ENCODE data around the gene FLT3.
A peak's percentile ranks its signal among the peaks of the same experiment; 100 is the strongest.

The FLT3 gene

GRCh38 chr13:27954406-27954851 lies 145.9 kb downstream of the FLT3 start:
- POLR2A ChIA-PET (ENCODE audit: low non-redundant PET) = no interaction called here
- 0 out of 2 replicates have a peak overlapping the region, but pooled peaks have one; percentile 15 for H3K27ac ChIP-seq
- no peak for DNase-seq (ENCODE audit: low spot score)
- CTCF ChIA-PET = interaction anchor here (0.5 to 2.6 kb wide), 17 partner anchors 8 to 594 kb away, joined by 3 to 20 read pairs (median 5); no protein-coding TSS in a partner anchor
- TF ChIP-seq CTCF (conservative IDR thresholded peaks at IDR 0.05; ENCODE audit: low read depth) = no peak

- H3K27ac ChIP-seq = 0 out of 2 replicates have a peak overlapping the region, but pooled peaks have one; percentile 15
- peak; percentile 64 for DNase-seq (ENCODE audit: low spot score)
- peak; percentile 79 for TF ChIP-seq CTCF (conservative IDR thresholded peaks at IDR 0.05; ENCODE audit: low read depth)
- CTCF ChIA-PET = interaction anchor here (0.5 to 2.6 kb wide), 23 partner anchors 8 to 593 kb away, joined by 3 to 20 read pairs (median 4); no protein-coding TSS in a partner anchor
- POLR2A ChIA-PET (ENCODE audit: low non-redundant PET) = no interaction called here
Measured at GRCh38 chr13:27953676-27954405, 146.5 kb downstream of the FLT3 start.

Data from RWPE1 (cell line).